Fibroblast of the aortic adventitia (primary cell): Measurements from ENCODE around the gene TXNIP. TPM values are rescaled to one million over a fixed set of nuclear protein-coding genes. Genes with fewer than 3 reads are reported as not detected.

ENCODE experiments used
- DNase-seq: peaks from one replicate; pipeline ENCODE4 v3.0.0-alpha.2; 2010; ENCODE audit warnings: low read depth
- H3K4me3 ChIP-seq: 2 replicates; pipeline ENCODE4 v1.5.1; 2011; ENCODE audit warnings: low read depth, mild to moderate bottlenecking, control low read depth, low read length, moderate library complexity
- total RNA-seq: library from RNA; depleted of rRNA; stranded (reverse); fragments of >200 nt; gene quantifications from 2 replicates; pipeline ENCODE4 v1.2.3, GENCODE V29; 2012; ENCODE audit warnings: low replicate concordance
- TF ChIP-seq, protein P1 (sequence below): IDR thresholded peaks from 2 replicates; pipeline ENCODE4 v1.5.1; 2011; ENCODE audit warnings: mild to moderate bottlenecking, low read length, control low read depth, inconsistent platforms; ENCODE audit not compliant: insufficient read depth

Gene TXNIP, protein sequence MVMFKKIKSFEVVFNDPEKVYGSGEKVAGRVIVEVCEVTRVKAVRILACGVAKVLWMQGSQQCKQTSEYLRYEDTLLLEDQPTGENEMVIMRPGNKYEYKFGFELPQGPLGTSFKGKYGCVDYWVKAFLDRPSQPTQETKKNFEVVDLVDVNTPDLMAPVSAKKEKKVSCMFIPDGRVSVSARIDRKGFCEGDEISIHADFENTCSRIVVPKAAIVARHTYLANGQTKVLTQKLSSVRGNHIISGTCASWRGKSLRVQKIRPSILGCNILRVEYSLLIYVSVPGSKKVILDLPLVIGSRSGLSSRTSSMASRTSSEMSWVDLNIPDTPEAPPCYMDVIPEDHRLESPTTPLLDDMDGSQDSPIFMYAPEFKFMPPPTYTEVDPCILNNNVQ
- total RNA-seq: 73.0 and 257 TPM in 2 replicates

GRCh38 chr1:145996433-145997015 is at the start of gene TXNIP:
TXNIP (minus strand) TSS chr1:145996579; CDS start chr1:145996266, 313 bp downstream.
- TF ChIP-seq, protein P1, sequence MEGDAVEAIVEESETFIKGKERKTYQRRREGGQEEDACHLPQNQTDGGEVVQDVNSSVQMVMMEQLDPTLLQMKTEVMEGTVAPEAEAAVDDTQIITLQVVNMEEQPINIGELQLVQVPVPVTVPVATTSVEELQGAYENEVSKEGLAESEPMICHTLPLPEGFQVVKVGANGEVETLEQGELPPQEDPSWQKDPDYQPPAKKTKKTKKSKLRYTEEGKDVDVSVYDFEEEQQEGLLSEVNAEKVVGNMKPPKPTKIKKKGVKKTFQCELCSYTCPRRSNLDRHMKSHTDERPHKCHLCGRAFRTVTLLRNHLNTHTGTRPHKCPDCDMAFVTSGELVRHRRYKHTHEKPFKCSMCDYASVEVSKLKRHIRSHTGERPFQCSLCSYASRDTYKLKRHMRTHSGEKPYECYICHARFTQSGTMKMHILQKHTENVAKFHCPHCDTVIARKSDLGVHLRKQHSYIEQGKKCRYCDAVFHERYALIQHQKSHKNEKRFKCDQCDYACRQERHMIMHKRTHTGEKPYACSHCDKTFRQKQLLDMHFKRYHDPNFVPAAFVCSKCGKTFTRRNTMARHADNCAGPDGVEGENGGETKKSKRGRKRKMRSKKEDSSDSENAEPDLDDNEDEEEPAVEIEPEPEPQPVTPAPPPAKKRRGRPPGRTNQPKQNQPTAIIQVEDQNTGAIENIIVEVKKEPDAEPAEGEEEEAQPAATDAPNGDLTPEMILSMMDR: no peak
- H3K4me3 ChIP-seq: peak within 1 kb of the TSS; percentile 99
- DNase-seq: peak; percentile 97

- TF ChIP-seq, protein P1: no peak
- DNase-seq: no peak
- no peak overlapping the region for H3K4me3 ChIP-seq
Observed at GRCh38 chr1:146039844-146040194, 43.4 kb upstream of the TXNIP start.

- DNase-seq: peak; percentile 95
- TF ChIP-seq, protein P1: no peak
- peak overlapping the region; percentile 76 for H3K4me3 ChIP-seq
Observed at GRCh38 chr1:146036965-146037646, 40.7 kb upstream of the TXNIP start.

DNA sequence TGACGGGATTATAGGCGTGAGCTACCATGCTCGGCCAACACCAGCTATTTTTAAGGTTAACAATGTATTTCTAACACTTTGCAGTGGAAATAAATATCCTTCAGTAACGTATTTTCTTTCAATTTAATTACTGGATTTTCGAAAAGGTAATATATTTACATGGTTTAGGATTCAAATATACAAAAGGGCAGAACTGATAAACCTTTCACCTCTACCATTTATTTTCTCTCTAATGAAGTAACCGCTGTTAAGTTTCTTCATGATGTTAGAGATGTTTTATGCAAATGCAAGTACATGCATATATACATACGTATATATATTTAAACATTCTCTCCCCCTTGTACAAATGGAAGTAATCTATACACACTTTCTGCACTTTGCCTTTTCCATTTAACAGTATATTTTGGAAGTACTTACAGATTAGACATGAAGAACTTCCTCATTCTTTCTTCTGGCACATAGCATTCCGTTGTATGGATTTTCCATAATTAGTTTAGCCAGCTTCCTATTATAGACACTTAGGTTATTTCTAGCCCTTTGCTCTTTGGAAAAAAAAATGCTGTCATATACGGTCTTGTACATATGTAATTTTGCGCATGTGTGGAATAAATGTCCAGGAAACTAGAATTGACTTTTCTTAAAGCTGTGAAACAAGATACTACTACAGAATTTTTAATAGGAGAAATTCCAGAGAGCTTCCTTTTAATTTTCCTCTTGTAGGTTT is 40.0 kb upstream of the TXNIP start:
- no peak for DNase-seq
- peak overlapping the region; percentile 57 for H3K4me3 ChIP-seq
- TF ChIP-seq, protein P1: no peak

DNA sequence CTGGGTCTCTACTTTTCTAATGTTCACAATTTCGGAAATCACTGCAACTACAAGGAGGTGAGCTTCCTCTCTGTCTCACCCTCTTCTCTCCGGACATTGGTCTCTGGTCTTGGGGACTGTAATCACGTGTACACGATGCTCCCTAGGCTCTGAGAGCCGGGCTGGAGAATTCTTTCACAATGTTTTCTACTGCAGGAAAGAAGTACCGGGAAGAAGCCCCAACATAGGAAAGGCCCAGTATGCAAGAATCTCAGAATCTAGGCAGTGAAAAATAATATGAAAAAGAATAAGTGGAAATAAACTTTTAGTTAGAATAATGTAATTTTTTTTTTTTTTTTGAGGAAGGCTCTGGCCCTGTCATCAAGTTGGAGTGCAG is 38.7 kb upstream of the TXNIP start:
- no peak for DNase-seq
- H3K4me3 ChIP-seq: peak overlapping the region; percentile 37
- TF ChIP-seq, protein P1: no peak

- DNase-seq: peak; percentile 62
Observed at GRCh38 chr1:146032631-146033219, 36.3 kb upstream of the TXNIP start.

More at GRCh38 chr1:146032631-146033219, 36.3 kb upstream of the TXNIP start:
- no peak overlapping the region for H3K4me3 ChIP-seq
- TF ChIP-seq, protein P1: peak; percentile 53
